ENCODE results near the gene MANBA.

The MANBA gene

GRCh38 chr4:102594000-102594399 lies 166.8 kb downstream of the MANBA start:
- DNase-seq (ENCODE audit: low read depth in 2 of 2), result no peak

- DNase-seq (ENCODE audit: low read depth in 2 of 2), result no peak
These were observed 167.6 kb downstream of the MANBA start for GRCh38 chr4:102593147-102593546.

GRCh38 chr4:102592256-102592655 lies 168.5 kb downstream of the MANBA start:
- DNase-seq (ENCODE audit: low read depth in 2 of 2), result no peak

- DNase-seq (ENCODE audit: low read depth in 2 of 2), result no peak
These were observed 171.0 kb downstream of the MANBA start for GRCh38 chr4:102589743-102590142.

GRCh38 chr4:102586644-102587021 lies 174.1 kb downstream of the MANBA start:
- peak in 1 of 2 donors; percentile 11 for DNase-seq (ENCODE audit: low read depth in 2 of 2)

GRCh38 chr4:102586002-102586643 lies 174.6 kb downstream of the MANBA start:
- DNase-seq (ENCODE audit: low read depth in 2 of 2), result no peak

GRCh38 chr4:102585329-102585728 lies 175.4 kb downstream of the MANBA start:
- no peak for DNase-seq (ENCODE audit: low read depth in 2 of 2)

- no peak for DNase-seq (ENCODE audit: low read depth in 2 of 2)
These were observed 176.7 kb downstream of the MANBA start for GRCh38 chr4:102584091-102584490.

Measured in stimulated activated CD8-positive, alpha-beta memory T cell treated with anti-CD3 and anti-CD28 coated beads, Interleukin-15, amount 100 ng/mL, for 4 hours (primary cell).